Lung microvascular endothelial cell (primary cell): ENCODE data around the gene MYOM1. TPM values are rescaled to one million over a fixed set of nuclear protein-coding genes. Genes with fewer than 3 reads are reported as not detected.
A peak's percentile ranks its signal among the peaks of the same experiment; 100 is the strongest.

Experiments
- DNase-seq, 2 donors: peaks; one replicate each; pipeline versions ENCODE4 v3.0.0 to v3.0.0-alpha.2; 2010; ENCODE audit warnings: low read depth in 2 of 2
- total RNA-seq: library from RNA; depleted of rRNA; stranded (reverse); fragments of >200 nt; gene quantifications from 2 replicates; pipeline ENCODE4 v1.2.1, GENCODE V29; 2014

MYOM1 gene
- 1.1 and 8.7 TPM in 2 replicates for total RNA-seq

GRCh38 chr18:3219631-3220335, at the start of gene MYOM1:
TSS of gene MYOM1 (minus strand) at chr18:3219968. CDS start at chr18:3215223, 4,745 bp downstream.
- DNase-seq = no peak

GRCh38 chr18:3269241-3269913, 49.6 kb upstream of the MYOM1 start:
- DNase-seq = no peak

- no peak for DNase-seq
Measured at GRCh38 chr18:3268306-3268705, 48.5 kb upstream of the MYOM1 start.

- DNase-seq = no peak
Measured at GRCh38 chr18:3266062-3266608, 46.4 kb upstream of the MYOM1 start.

GRCh38 chr18:3265564-3266033, 45.8 kb upstream of the MYOM1 start:
- DNase-seq = peak; percentile 48 to 65

- peak in 1 of 2 donors; percentile 39 for DNase-seq
Measured at GRCh38 chr18:3264362-3264761, 44.6 kb upstream of the MYOM1 start.

GRCh38 chr18:3263132-3263700, 43.4 kb upstream of the MYOM1 start:
- DNase-seq = no peak

GRCh38 chr18:3262234-3263131, 42.7 kb upstream of the MYOM1 start:
- peak in 1 of 2 donors; percentile 50 for DNase-seq

GRCh38 chr18:3261373-3262233, 41.8 kb upstream of the MYOM1 start, which contains the start of gene MYL12B:
TSS of gene MYL12B (plus strand) at chr18:3262133. CDS start at chr18:3272899, 10,766 bp downstream.
- DNase-seq = peak; percentile 88

GRCh38 chr18:3260995-3261372, 41.2 kb upstream of the MYOM1 start:
- DNase-seq = no peak

GRCh38 chr18:3257627-3258120, 37.9 kb upstream of the MYOM1 start:
- no peak for DNase-seq

GRCh38 chr18:3256693-3257626, 37.2 kb upstream of the MYOM1 start:
- DNase-seq = peak; percentile 58 to 83

GRCh38 chr18:3255611-3256165, 35.9 kb upstream of the MYOM1 start:
- no peak for DNase-seq

GRCh38 chr18:3254725-3255124, 35.0 kb upstream of the MYOM1 start:
- no peak for DNase-seq

- DNase-seq = no peak
Measured at GRCh38 chr18:3252843-3253242, 33.1 kb upstream of the MYOM1 start.

- no peak for DNase-seq
Measured at GRCh38 chr18:3251963-3252277, 32.2 kb upstream of the MYOM1 start.

GRCh38 chr18:3251249-3251962, 31.6 kb upstream of the MYOM1 start:
- peak in 1 of 2 donors; percentile 44 for DNase-seq
